ENCODE results near the gene ASB2. TPM values are rescaled to one million over a fixed set of nuclear protein-coding genes. Genes with fewer than 3 reads are reported as not detected.

Gene ASB2
- total RNA-seq, 1 experiment from 2014 or later: not detected

- ChIA-PET CTCF (interaction anchor here (1.6 to 9.4 kb wide), 5 partner anchors 11 to 195 kb away, joined by 4 to 121 read pairs (median 49); partner anchors contain the start of gene CCDC197), POLR2A (interaction anchor here (1.3 kb wide), 1 partner anchor 18 kb away, joined by 3 read pairs; no protein-coding TSS in a partner anchor), RAD21 (ENCODE audit: low non-redundant PET in 1 of 2, low total read pairs in 2 of 2, uncharacterized antibody in 2 of 2, unreplicated experiment in 2 of 2) (interaction anchor here in 1 of 2 experiments (0.5 to 1.8 kb wide), 2 partner anchors 9 to 87 kb away, joined by 3 to 6 read pairs; no protein-coding TSS in a partner anchor)
- Histone ChIP-seq H3K9me2 (ENCODE audit: insufficient read depth) (no peaks in the 10 kb centered on the region), H3K4me2 (ENCODE audit: low read length) (peak overlapping the region; percentile 34), H3K4me3 (replicated peaks in 1 of 2; ENCODE audit: low read depth in 1 of 2, low read length in 2 of 2) (no peak overlapping the region), H3K27me3 (ENCODE audit: insufficient read depth, low read length) (no peaks in the 10 kb centered on the region), H3K27ac (ENCODE audit: low read depth, low read length) (peak overlapping the region; percentile 55; the same call in 1 of the 2 replicates), H2AFZ (ENCODE audit: low read depth, low read length, poor library complexity, severe bottlenecking) (no peak overlapping the region), H3K4me1 (ENCODE audit: control insufficient read depth in 1 of 2, insufficient read depth in 2 of 2, low read length in 2 of 2) (peaks cover 23 to 58% of the 10 kb centered on the region in 2 experiments), H3K36me3 (ENCODE audit: control insufficient read depth in 1 of 2, insufficient read depth in 2 of 2, low read length in 2 of 2) (no peaks in the 10 kb centered on the region), H3K79me2 (ENCODE audit: insufficient read depth, low read length) (no peaks in the 10 kb centered on the region), H4K20me1 (ENCODE audit: insufficient read depth) (no peaks in the 10 kb centered on the region), H3K9me3 (ENCODE audit: control insufficient read depth in 1 of 2, insufficient read depth in 1 of 2, low read depth in 1 of 2, low read length in 2 of 2) (no peaks in the 10 kb centered on the region), H3K9ac (ENCODE audit: low read length) (no peak overlapping the region; the same call in 1 of the 2 replicates)
- TF ChIP-seq ELF1 (IDR thresholded peaks at IDR 0.05; ENCODE audit: borderline replicate concordance, low read depth) (no peak), SIN3A (IDR thresholded peaks at IDR 0.05; ENCODE audit: low read depth) (no peak), TCF7L2 (IDR thresholded peaks at IDR 0.05; ENCODE audit: borderline replicate concordance, extremely low read depth, insufficient read depth, insufficient read length) (peak; percentile 35), POLR2A (IDR thresholded peaks at IDR 0.05; ENCODE audit: borderline replicate concordance, extremely low read depth, insufficient read depth, insufficient read length) (no peak), JUND (IDR thresholded peaks at IDR 0.05) (no peak), POLR2AphosphoS5 (IDR thresholded peaks at IDR 0.05; ENCODE audit: low read depth, low read length) (no peak), ZNF274 (IDR thresholded peaks at IDR 0.05; ENCODE audit: low read depth, low read length) (no peak), REST (IDR thresholded peaks at IDR 0.05; ENCODE audit: low read depth) (no peak)
- no peak for DNase-seq (ENCODE audit: low read depth, low spot score)
- intact Hi-C loops (cut with micrococcal nuclease): no loop called here
- BruUV-seq (replicated peaks): no TSS peak
- no peak for ATAC-seq
These were observed 35.0 kb downstream of the ASB2 start for GRCh38 chr14:93941293-93941910.

All from HCT116 (cell line).